OCI-LY7 (cell line): Measurements from ENCODE around the gene SH2D3C.

Experiments
- CTCF ChIP-seq: fragments of 200-600 bp; sonication (generic); conservative IDR thresholded peaks from 2 replicates; pipeline ENCODE4 v1.5.1; 2014; ENCODE audit warnings: mild to moderate bottlenecking, antibody characterized with exemption, low read length, moderate library complexity, mixed read lengths
- EZH2phosphoT487 ChIP-seq: fragments of 200-600 bp; sonication (generic); IDR thresholded peaks from 2 replicates; pipeline ENCODE4 v1.6.1; 2018; ENCODE audit warnings: low read depth, borderline replicate concordance, mild to moderate bottlenecking, mixed run types, antibody characterized with exemption, low read length, moderate library complexity, mixed read lengths

GRCh38 chr9:127815512-127816361 lies 37.3 kb upstream of the SH2D3C start:
- no peak for TF ChIP-seq CTCF
- TF ChIP-seq EZH2phosphoT487, result no peak
